Ovary (tissue), 3 donors: ENCODE data around the gene IGF1R.

ENCODE experiments used
- POLR2A ChIP-seq: fragments of 450-650 bp; IDR thresholded peaks from one replicate; pipeline ENCODE4 v1.6.1; 2017; ENCODE audit warnings: antibody characterized with exemption, mild to moderate bottlenecking, moderate library complexity
- TF ChIP-seq, protein P1 (sequence below), 3 donors: fragments of 450-650 bp in 2 of 3; fragments of 200-600 bp in 1 of 3; IDR thresholded peaks; one replicate each; pipeline versions ENCODE4 v1.5.1 to v1.8.0; 2016 to 2022; ENCODE audit warnings: antibody characterized with exemption in 3 of 3, mild to moderate bottlenecking in 1 of 3
- donor health status: DM: no; HTN: no; CAD: no.

DNA sequence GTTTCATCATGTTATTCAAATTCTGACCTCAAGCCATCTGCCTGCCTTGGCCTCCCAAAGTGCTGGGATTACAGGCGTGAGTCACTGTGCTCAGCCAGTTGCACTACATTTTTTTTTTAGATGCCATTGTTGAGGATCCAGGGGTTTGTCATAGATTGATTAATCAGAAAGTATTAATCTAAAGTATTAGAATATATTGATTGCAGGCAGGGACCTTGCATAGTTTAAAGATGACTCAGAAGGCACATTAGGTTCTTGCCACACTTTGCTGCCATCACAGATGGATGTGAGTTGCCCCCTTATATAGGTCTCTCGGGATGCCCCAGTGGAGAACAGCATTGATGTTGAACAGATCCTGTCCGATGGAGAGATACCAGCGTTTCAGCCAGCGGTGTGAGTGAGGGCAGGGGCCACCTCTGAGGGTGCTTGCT lies 41.1 kb downstream of the IGF1R start:
- TF ChIP-seq, protein P1, sequence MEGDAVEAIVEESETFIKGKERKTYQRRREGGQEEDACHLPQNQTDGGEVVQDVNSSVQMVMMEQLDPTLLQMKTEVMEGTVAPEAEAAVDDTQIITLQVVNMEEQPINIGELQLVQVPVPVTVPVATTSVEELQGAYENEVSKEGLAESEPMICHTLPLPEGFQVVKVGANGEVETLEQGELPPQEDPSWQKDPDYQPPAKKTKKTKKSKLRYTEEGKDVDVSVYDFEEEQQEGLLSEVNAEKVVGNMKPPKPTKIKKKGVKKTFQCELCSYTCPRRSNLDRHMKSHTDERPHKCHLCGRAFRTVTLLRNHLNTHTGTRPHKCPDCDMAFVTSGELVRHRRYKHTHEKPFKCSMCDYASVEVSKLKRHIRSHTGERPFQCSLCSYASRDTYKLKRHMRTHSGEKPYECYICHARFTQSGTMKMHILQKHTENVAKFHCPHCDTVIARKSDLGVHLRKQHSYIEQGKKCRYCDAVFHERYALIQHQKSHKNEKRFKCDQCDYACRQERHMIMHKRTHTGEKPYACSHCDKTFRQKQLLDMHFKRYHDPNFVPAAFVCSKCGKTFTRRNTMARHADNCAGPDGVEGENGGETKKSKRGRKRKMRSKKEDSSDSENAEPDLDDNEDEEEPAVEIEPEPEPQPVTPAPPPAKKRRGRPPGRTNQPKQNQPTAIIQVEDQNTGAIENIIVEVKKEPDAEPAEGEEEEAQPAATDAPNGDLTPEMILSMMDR (IDR thresholded peaks at IDR 0.05) = no peak
- TF ChIP-seq POLR2A = no peak
